NCI-H446 treated with DMSO at 0.1 percent for 48 hours (cell line): ENCODE results near the gene KCNN1.
"Not testable (repeated sequence)": the region's sequence is repeated elsewhere in the genome, so short reads cannot be mapped to it uniquely, and the experiment has no call there.

Source experiments
- DNase-seq: peaks from one replicate; lab custom pipeline; 2025; lab: John Stamatoyannopoulos, UW

KCNN1 gene

DNA sequence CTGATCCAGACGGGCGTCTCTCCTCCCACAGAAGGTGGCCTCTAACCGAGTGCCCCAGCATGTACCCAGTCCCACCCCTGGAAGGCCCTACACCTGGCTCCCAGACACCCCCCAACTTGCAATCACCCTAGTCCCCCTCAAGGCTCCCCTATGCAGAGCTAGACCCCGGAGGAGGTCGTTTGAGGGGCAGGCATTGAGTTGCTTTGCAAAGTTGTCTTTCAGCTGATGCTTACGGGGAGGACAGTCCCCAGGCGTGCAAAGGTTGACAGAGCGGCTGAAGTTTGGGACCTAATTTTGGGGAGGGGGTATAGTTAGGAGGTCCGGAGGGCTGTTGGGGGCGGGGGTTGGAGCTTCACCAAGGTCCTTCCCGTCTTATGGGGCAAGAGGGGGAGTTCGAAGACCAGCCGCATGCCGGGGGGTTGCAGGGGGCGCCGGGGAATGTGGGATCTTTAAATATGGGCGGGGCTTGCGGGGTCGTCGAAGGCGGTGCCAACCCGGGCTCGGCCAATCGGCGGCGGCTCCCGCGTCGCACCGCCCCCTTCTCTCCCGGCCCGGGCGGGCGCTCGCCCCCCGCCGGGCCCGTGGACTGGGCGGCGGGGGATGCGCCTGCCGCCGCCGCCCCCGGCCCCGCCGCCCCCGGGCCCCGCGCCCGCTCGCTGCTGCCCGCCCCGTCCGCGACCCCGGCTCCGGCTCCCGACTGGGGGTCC lies at the start of gene KCNN1:
Gene KCNN1 (plus strand): TSS at position 558 of the 707 bp plus-strand sequence. CDS start 6,782 bp downstream, outside the sequence.
- no peak for DNase-seq

DNA sequence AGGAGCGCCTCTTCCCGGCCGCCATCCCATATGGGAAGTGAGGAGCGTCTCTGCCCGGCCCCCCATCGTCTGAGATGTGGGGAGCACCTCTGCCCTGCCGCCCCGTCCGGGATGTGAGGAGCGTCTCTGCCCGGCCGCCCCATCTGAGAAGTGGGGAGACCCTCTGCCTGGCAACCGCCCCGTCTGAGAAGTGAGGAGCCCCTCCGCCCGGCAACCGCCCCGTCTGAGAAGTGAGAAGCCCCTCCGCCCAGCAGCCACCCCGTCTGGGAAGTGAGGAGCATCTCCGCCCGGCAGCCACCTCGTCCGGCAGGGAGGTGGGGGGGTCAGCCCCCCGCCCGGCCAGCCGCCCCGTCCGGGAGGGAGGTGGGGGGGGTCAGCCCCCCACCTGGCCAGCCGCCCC lies 48.8 kb upstream of the KCNN1 start:
- DNase-seq, result not testable (repeated sequence)

DNA sequence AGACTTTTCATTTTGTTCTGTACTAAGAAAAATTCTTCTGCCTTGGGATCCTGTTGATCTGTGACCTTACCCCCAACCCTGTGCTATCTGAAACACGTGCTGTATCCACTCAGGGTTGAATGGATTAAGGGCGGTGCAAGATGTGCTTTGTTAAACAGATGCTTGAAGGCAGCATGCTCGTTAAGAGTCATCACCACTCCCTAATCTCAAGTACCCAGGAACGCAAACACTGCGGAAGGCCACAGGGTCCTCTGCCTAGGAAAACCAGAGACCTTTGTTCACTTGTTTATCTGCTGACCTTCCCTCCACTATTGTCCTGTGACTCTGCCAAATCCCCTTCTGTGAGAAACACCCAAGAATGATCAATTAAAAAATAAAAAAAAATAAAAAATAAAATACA lies 47.8 kb upstream of the KCNN1 start:
- DNase-seq, result not testable (repeated sequence)

DNA sequence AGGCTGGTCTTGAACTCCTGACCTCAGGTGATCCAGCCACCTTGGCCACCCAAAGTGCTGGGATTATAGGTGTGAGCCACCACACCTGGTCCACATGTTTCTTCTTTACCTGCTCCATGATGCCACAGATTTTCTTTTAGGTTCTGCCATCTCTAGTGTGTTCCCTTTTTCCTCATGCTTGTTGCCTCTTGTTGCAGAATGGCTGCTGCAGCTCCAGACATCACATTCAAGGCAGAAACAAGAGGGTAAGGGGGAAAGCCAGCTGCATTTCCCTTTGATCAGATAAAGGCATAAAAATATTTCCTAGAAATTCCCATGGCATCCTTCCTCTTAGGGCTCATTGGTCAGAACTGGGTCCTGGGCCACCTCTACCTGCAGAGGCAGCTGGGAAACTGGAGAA lies 46.4 kb upstream of the KCNN1 start:
- DNase-seq, result no peak

DNA sequence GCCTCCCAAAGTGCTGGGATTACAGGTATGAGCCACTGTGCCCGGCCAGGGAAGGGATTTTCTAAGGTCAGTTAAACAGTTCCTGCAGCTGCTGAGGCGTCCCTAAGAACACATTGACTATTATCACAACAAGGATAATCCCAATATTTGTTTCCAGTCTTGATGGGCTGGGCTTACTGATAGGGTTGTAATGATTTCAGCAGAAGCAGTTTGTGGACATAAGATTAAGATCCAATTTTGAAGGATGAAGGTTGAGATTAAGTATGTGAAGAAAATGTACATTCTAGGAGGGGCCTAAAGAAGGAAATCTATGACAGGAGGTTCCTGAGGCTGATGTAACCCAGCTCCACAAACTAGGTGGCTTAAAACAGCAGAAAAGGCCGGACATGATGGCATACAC lies 44.8 kb upstream of the KCNN1 start:
- no peak for DNase-seq

DNA sequence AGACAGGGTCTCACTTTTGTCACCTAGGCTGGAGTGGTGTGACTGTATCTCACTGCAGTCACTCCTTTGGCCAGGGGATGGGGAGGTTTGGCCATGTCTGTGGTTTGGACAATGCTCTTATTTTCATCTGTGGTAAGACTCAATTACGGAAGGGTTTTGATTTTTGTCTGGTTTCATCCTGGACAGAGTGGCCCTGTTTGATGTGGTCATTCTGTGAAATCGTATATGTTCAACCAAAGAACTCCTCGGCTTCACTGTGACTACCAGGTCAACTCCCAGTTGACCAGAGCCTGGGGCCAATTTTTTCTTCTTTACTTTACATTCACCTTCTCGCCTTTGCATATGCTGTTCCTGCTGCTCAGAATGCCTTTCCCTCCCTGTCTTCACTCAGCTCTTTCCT lies 40.9 kb upstream of the KCNN1 start:
- DNase-seq, result no peak

DNA sequence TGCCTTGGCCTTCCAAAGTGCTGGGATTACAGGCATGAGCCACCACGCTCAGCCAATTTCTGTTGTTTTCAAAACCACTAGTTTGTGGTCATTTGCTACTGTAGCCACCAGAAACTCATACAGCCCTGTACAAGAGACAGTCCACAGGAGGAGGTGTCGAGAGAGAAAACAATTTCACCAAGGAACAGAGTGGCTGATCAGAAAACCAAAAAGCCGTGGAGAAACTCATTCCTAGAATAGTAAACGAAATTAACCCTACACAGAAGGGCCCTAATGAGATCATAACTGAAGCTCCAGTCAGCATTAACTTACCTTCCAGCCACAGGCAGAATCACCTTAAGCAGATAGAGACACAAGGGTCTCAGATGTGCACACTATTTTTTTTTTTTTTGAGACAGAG lies 37.9 kb upstream of the KCNN1 start:
- DNase-seq, result no peak

DNA sequence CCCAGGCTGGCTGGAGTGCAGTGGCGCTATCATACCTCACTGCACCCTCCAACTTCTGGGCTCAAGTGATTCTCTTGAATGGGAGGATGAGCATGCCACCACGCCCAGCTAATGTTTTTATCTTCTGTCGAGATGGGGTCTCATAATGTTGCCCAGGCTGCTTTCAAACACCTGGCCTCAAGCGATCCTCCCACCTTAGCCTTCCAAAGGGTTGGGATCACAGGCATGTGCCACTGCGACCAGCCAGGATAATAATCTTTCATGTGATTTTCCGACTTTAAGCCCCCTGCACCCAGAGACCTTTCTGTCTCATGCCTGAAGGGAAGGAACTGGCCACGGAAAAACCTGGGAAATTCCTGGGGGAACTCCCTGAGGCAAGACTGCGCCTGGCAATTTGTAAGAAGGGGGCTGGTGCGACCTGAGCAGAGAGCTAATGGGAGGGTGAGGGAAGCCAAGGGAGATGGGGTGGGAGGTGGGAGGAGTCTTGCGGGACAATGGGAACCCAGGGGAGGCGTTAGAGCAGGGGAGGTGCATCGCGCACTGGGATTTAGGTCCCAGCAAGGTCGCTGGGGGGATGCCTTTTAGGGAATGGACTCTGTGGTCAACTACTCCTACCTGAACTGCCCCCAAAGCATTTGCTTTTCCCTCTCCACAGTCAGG lies 35.2 kb upstream of the KCNN1 start:
- DNase-seq, result no peak

DNA sequence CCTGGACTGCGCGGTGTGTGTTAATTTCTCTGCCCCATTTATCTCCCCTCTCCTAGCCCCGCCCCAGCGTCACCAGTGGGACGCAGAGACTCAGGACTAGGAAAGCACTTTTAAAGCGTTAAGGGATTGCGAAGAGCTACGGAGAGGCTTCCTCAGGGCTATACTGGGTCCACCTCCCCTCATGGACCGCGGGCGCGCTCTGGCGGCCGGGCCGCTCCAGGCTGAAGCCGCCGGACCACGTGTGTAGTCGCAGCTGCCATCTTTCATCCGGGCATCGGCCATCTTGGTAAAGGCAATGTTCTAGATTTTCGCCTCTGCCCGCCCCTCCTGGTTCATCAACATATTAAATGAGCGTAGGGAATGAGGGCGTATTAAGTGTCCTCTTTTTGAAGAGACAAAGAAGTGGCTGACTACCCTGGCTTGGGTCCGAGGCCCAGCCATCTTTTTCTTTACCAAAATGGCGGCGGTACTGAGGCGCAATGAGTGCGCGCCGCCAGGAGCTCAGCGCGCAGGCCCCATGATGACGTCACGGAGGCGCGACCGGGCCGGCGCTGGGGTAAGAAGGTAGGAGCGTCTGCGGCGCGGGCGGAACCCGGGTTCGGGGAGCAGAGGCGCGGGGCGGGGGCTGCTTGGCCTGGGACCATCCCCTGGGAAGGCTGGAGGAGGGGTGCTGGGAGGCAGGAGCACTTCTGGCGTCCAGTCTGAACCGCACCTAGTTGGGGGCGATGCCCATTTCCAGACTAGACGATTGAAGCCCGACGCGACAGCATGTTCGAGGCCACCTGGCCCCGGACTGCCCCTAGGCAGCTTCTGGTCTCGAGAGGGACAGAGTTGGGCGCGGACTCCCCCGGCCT lies 34.2 kb upstream of the KCNN1 start, which contains the start of gene CCDC124:
Gene CCDC124 (plus strand): TSS at position 531 of the 854 bp plus-strand sequence. CDS start 3,406 bp downstream, outside the sequence.
- peak; percentile 86 for DNase-seq

DNA sequence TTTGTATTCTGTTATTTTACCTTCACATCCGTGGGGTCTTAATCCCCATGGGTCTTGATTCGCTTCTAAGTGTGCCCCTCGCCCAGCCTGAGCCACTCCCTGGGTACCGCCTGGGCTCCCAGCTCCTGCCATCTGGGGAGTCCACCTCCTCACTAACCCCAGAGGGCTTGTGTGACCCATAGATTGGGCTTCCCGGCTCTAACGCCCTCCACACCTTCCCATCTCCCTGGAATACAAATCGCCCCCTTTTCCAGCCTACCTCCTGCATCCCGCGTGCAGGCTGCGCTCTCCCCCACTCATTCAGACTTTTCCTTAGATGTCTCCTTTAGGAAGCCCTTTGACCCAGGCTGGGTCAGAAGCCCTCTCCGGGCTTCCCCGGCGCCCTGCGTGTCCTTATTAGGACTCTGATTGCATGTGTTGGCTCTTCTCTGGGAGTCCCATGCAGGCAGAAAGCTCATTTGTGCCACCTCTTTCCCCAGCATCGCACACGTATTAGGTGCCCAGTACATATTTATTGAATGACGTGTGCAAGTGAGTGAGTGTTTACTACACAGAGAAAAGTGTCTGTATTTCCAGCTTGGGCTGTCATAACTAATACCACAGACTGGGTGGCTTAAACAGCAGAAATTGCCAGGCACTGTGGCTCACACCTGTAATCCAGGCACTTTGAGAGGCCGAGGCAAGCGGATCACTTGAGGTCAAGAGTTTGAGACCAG lies 33.3 kb upstream of the KCNN1 start:
- no peak for DNase-seq

DNA sequence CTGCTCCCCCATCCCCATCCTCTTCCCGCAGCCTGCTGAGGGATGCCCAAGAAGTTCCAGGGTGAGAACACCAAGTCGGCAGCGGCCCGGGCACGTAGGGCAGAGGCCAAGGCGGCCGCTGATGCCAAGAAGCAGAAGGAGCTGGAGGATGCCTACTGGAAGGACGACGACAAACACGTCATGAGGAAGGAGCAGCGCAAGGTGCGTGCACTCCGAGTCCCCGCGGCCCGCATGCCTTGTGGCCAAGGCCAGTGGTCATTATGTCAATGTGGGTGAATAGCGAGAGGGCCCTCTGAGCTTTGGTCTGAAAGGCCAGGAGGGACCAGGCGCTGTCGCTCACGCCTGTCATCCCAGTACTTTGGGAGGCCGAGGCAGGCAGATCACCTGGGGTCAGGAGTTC lies 30.5 kb upstream of the KCNN1 start:
- no peak for DNase-seq

DNA sequence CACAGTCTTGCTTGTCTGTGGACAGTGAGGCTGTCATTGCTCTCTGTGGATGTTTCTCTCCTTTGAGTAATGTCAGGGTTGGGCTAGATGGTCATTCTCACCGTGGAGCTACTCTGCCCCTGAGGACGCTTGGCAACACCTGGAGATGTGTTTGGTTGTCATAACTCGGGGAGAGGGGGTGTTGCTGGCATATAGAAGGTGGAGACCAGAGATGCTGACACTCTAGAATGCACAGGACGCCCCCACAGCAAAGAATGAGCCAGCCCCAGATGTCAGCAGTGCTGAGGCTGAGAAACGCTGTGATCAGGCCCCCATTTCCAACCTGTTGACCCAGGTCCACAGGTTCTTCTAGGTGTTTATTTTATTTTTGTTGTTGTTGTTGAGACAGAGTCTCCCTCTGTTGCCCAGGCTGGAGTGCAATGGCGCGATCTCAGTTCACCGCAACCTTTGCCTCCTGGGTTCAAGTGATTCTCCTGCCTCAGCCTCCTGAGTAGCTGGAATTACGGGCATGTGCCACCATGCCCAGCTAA lies 29.5 kb upstream of the KCNN1 start:
- DNase-seq, result no peak

DNA sequence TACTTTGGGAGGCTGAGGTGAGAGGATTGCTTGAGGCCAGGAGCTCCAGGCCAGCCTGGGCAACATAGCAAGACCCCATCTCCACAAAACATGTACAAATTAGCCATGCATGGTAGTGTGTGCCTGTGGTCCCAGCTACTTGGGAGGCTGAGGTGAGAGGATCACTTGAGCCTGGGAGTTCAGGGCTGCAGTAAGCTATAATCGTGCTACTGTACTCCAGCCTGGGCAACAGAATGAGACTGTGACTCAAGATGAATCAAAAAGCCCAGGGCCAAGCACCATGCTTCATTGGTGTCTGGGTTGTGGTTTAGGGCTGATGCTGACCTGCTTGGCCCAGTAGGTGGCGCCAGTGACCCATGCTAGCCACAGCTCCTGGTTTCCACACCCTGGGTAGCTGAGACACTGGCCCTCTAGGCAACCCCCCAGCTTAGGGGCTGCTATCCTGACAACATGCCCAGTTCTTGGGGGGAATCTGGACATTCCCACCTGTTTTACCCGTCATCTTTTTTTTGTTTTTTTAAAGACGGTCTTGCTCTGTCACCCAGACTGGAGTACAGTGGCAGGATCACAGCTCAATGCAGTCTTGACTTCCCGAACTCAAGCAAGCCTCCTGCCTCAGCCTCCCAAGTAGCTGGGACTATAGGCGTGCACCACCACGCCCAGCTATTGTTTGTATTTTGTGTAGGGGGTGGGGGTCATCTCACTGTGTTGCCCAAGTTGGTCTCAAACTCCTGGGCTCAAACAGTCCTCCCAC lies 28.6 kb upstream of the KCNN1 start:
- peak; percentile 23 for DNase-seq

DNA sequence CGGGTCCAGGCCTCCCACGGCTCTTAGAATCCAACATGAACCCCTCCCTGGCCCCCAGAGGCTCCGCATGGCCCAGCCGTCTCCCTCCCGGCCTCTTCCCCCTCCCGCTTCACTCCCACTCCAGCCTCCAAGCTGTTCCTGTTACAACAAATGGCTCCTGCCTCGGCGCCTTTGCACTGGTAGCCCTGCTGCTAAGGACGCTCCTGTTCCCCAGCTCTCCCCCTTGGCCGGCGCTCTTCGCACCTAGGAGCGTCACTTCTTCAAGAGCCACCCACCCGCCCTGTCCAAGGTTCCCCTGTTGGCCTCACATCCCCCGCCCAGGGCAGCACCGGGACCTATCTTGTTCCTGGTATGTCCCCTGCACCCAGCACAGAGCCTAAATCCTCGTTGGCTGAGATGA lies 24.7 kb upstream of the KCNN1 start:
- no peak for DNase-seq

DNA sequence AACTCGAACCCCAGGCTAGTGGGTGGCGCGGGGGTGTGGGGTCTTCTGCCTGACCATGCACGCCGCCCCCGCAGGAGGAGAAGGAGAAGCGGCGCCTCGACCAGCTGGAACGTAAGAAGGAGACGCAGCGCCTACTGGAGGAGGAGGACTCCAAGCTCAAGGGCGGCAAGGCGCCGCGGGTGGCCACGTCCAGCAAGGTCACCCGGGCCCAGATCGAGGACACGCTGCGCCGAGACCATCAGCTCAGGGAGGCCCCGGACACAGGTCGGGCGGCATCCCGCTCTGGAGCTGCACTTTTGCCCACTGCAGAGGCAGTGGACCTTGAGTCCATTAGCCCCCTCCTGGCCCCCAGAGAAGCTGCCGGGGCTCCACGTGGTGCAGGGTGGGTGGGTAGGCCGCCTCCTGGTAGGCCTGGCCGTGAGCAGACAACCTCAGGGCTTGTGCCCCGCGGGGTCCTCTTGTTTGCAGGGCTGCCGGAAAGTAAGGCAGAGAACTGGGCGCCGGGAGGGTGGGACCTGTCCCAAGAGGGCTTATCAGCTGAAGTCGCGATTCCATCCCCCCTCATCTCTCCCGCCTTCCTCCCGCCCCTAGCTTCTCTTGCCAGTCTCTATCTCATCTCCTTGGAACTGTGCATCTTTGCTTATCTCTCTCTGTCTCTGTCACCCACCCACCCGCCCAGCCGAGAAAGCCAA lies 24.2 kb upstream of the KCNN1 start:
- no peak for DNase-seq

DNA sequence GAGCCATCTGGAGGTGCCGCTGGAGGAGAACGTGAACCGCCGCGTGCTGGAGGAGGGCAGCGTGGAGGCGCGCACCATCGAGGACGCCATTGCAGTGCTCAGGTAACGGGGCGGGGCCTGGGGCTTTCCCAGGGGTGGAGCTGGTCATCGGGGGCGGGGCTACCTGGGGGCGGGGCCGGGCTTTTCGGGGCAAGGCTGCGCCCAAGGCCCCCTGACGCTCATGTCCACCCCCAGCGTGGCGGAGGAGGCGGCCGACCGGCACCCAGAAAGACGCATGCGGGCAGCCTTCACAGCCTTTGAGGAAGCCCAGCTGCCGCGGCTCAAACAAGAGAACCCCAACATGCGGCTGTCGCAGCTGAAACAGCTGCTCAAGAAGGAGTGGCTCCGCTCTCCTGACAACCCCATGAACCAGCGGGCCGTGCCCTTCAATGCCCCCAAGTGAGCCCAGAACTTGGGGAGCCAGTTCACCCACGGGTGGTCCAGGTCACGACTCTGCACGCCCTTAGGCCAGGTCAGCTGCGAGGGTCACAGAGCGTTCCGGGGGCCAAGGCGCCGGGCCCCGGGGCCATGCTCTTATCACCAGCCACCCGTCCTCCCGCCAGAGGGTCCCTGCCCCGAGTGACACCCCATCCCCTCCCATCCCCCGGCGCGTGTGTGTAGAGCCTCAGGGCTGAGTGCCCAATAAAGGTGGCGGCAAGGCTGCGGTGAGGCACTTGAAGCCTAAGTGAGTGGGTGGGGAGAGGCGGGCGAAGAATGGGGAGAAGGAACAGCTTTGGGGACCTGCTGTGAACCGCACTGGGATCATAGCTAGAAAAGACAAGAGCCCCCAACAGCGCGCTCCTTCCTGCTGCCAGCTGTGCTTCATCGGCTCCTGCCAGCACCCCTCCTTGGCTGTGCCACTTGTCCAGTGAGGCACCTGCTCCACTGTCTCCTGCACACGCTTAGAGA lies 23.4 kb upstream of the KCNN1 start:
- no peak for DNase-seq

DNA sequence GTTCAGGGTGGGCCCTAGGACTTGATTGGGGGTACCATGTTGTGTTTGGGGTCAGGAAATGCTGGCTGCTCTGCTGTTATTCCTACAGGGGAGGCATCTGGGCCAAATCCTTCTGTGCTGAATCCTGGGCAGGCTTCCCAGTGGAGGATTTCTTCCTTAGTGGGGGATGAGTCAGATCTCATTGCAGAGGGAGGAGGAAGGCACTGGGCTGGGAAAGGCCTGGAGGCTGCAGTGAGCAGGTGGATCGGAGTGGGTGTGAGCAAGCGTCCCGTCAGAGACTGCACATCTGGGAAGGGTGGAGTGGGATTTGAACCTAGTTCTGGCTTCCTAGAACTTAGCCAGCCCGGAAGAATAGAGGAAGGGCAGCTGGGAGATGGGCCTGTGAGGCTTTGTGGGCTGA lies 22.6 kb upstream of the KCNN1 start:
- DNase-seq, result peak; percentile 16

DNA sequence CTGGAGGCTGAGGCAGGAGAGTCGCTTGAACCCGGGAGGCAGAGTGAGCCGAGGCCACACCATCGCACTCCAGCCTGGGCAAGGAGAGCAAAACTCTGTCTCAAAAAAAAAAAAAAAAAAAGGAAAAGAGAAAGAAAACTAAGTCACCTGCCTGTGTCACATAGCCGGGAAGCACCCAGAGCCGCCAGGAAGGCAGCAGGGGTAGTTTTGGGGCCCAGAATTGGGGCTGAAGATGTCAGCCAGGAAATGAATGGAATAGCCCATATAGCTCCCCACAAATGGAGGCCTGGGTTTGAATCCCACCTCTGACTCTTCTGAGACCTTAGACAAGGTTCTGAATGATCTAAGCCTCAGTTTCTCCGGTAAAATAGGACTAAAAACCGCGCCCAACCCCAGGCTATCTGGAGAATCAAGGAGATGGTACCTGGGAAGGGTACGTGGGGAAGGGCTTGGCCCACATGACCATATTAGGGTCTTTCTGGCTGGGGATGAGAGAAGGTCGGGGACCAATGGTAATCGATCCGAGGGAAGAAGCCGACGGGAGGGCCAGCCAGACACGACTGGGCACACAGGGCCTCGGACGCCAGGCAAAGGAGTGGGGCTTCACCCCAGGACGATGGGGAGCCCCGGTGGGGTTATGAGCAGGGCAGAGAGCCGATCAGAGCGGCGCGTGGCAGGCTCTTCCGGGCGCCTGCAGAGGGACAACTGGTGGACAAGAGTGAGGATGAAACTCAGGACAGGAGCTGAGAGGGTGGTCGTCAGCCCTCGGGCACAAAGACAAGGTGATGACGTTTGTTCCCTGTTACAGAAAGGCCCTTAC lies 19.7 kb upstream of the KCNN1 start:
- no peak for DNase-seq
